Measurements from ENCODE around the gene PREP. TPM values are rescaled to one million over a fixed set of nuclear protein-coding genes. Genes with fewer than 3 reads are reported as not detected.

The PREP gene
- total RNA-seq, 2 experiments from 2014 or later: 46.4 to 46.9 TPM

DNA sequence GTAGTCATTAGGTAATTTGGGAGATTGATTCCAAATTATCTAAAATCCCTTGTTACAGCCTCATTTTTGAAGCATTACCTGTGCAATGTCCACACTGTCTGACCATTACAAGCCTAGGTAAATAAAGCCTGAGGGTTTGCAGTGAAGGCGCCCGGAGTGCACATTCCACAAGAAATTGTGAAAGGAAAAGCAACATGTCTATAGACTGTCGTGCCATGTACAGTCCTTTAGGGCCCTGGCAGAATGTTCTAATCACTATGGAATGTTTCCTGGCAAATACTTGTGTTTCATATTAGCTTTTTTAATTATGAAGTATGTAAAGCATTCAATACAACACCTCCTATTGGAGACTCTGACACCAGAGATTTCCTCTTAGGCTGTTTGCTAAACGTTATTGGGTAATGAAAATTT, 28.9 kb downstream of the PREP start:
- intact Hi-C loops (cut with micrococcal nuclease): no loop called here
- Mint-ChIP-seq H3K27me3 (no peaks in the 10 kb centered on the region), H3K4me3 (no peak overlapping the region), H3K36me3 (ENCODE audit: low read depth) (peaks cover 36% of the 10 kb centered on the region), H3K27ac (no peak overlapping the region), H3K4me1 (ENCODE audit: low read depth) (peaks cover 8% of the 10 kb centered on the region), H3K9me3 (no peaks in the 10 kb centered on the region)
- TF ChIP-seq, protein P1, sequence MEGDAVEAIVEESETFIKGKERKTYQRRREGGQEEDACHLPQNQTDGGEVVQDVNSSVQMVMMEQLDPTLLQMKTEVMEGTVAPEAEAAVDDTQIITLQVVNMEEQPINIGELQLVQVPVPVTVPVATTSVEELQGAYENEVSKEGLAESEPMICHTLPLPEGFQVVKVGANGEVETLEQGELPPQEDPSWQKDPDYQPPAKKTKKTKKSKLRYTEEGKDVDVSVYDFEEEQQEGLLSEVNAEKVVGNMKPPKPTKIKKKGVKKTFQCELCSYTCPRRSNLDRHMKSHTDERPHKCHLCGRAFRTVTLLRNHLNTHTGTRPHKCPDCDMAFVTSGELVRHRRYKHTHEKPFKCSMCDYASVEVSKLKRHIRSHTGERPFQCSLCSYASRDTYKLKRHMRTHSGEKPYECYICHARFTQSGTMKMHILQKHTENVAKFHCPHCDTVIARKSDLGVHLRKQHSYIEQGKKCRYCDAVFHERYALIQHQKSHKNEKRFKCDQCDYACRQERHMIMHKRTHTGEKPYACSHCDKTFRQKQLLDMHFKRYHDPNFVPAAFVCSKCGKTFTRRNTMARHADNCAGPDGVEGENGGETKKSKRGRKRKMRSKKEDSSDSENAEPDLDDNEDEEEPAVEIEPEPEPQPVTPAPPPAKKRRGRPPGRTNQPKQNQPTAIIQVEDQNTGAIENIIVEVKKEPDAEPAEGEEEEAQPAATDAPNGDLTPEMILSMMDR (IDR thresholded peaks at IDR 0.05): no peak
- no peak for ATAC-seq
- DNase-seq: no peak
- CTCF ChIA-PET: interaction anchor here (1.4 kb wide), 2 partner anchors 10 to 29 kb away, joined by 4 read pairs; partner anchors contain the start of gene PREP
- POLR2A ChIA-PET: interaction anchor here (1.1 kb wide), 1 partner anchor 27 kb away, joined by 3 read pairs; no protein-coding TSS in a partner anchor

DNA sequence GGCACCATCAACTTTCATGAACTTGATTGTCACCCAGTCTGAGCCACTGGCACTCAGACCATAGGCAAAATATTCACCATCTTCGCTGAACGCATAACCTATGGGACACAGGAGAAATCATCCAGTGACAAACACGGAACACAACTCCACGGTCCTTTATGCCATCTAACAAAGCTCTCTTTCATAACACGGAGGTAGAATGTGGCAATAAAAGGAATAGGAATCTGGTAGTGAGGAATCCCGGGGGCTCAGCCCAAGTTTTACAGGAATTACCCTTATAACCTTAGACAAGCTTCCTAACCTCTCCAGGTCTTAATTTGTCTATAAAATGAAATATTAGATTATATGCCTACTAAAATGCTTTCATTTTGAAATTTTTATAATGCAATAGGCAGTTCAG, 29.4 kb downstream of the PREP start:
- H3K9me3 Mint-ChIP-seq: no peaks in the 10 kb centered on the region
- H3K4me3 Mint-ChIP-seq: no peak overlapping the region
- ATAC-seq (no peak), DNase-seq (no peak)
- ChIA-PET POLR2A (interaction anchor here (1.1 to 1.2 kb wide), 2 partner anchors 13 to 28 kb away, joined by 3 to 5 read pairs; no protein-coding TSS in a partner anchor), CTCF (interaction anchor here (1.4 kb wide), 2 partner anchors 10 to 29 kb away, joined by 4 read pairs; partner anchors contain the start of gene PREP)
- TF ChIP-seq, protein P1 (IDR thresholded peaks at IDR 0.05): no peak
- no peak overlapping the region for H3K27ac Mint-ChIP-seq
- no peaks in the 10 kb centered on the region for H3K27me3 Mint-ChIP-seq
- H3K4me1 Mint-ChIP-seq (ENCODE audit: low read depth): peaks cover 3% of the 10 kb centered on the region
- intact Hi-C loops (cut with micrococcal nuclease): no loop called here
- peaks cover 39% of the 10 kb centered on the region for H3K36me3 Mint-ChIP-seq (ENCODE audit: low read depth)

DNA sequence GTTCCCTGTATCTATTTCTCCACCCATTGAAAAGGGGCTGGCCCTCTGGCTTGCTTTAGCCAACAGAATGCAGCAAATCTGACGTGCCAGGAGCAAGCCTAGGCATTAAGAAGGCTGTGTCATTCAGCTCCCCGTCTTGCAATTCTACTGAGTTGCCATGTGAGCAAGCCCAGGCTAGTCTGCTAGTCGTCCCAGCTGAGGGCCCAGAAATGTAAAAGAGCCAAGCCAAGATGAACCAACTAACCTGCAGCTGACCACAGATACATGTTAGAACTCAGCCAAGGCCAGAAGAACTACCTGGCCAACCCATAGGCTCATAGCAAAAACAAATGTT, 30.1 kb downstream of the PREP start:
- no peaks in the 10 kb centered on the region for H3K9me3 Mint-ChIP-seq
- intact Hi-C loops (cut with micrococcal nuclease): no loop called here
- CTCF ChIA-PET: interaction anchor here (1.4 to 1.8 kb wide), 2 partner anchors 11 to 30 kb away, joined by 4 to 5 read pairs; partner anchors contain the start of gene PREP
- ATAC-seq (no peak), DNase-seq (no peak)
- no peaks in the 10 kb centered on the region for H3K27me3 Mint-ChIP-seq
- H3K4me1 Mint-ChIP-seq (ENCODE audit: low read depth): peaks cover 3% of the 10 kb centered on the region
- H3K27ac Mint-ChIP-seq: no peak overlapping the region
- TF ChIP-seq, protein P1 (IDR thresholded peaks at IDR 0.05): no peak
- H3K36me3 Mint-ChIP-seq (ENCODE audit: low read depth): peaks cover 43% of the 10 kb centered on the region
- POLR2A ChIA-PET: interaction anchor here (1.1 to 1.2 kb wide), 2 partner anchors 14 to 28 kb away, joined by 3 to 5 read pairs; no protein-coding TSS in a partner anchor
- no peak overlapping the region for H3K4me3 Mint-ChIP-seq

DNA sequence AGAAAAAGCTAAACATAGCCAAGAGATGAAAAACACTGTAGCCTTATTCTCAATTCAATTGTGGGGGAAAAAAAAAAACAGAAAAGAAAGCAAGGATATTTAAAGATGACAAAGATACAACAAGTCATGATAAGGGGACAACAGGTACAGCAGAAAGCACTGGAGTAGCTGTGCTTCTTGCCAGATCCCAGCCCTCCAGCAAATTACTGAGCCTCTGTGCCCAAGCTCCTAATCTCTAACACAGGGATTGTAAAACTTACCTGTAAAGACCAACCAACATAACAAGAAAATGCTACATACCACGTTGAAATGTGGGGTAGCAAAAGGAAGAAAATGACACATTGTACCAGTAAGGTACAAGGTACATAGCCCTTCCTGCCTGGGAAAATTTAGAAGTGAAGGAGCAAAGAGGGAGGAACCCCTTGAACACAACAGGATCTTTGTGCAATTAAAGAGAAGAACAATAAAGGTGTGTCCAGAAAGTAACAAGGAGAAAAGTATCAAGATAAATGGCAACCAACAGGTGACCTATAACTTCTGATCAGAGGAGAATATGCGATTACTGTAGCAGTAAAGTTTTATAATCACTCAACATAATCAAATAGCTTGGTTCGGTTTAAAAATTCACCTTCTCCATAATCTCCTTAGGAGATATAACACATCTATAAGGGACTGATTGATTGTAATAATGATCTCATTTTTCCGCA, 30.6 kb downstream of the PREP start:
- peaks cover 40% of the 10 kb centered on the region for H3K36me3 Mint-ChIP-seq (ENCODE audit: low read depth)
- H3K4me1 Mint-ChIP-seq (ENCODE audit: low read depth): peaks cover 2% of the 10 kb centered on the region
- DNase-seq: no peak
- no peak overlapping the region for H3K4me3 Mint-ChIP-seq
- POLR2A ChIA-PET: interaction anchor here (0.6 to 1.2 kb wide), 2 partner anchors 10 to 14 kb away, joined by 3 to 5 read pairs; no protein-coding TSS in a partner anchor
- no peak overlapping the region for H3K27ac Mint-ChIP-seq
- no peaks in the 10 kb centered on the region for H3K27me3 Mint-ChIP-seq
- no peaks in the 10 kb centered on the region for H3K9me3 Mint-ChIP-seq
- TF ChIP-seq, protein P1 (IDR thresholded peaks at IDR 0.05): no peak
- ATAC-seq: no peak
- intact Hi-C loops (cut with micrococcal nuclease): no loop called here
- CTCF ChIA-PET: interaction anchor here (1.1 to 1.8 kb wide), 2 partner anchors 10 to 31 kb away, joined by 4 to 5 read pairs; partner anchors contain the start of gene PREP

DNA sequence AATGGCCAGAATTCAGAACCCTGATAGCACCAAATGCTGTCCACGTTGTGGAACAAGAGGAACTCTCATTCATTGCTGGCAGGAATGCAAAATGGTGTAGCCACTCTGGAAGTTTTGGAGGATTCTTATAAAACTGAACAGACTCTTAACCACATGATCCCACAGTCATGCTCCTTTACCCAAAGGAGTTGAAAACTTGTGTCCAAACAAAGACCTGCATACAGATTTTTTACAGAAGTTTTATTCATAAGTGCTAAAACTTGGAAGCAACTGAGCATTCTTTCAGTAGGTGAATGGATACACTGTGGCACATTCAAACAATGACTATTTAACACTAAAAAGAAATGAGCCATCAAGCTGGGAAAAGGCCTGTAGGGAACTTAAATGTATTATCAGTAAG, 32.5 kb downstream of the PREP start:
- peaks cover 2% of the 10 kb centered on the region for H3K4me1 Mint-ChIP-seq (ENCODE audit: low read depth)
- H3K9me3 Mint-ChIP-seq: no peaks in the 10 kb centered on the region
- no peaks in the 10 kb centered on the region for H3K27me3 Mint-ChIP-seq
- ATAC-seq (no peak), DNase-seq (no peak)
- CTCF ChIA-PET: no interaction called here
- H3K36me3 Mint-ChIP-seq (ENCODE audit: low read depth): peaks cover 48% of the 10 kb centered on the region
- POLR2A ChIA-PET: no interaction called here
- intact Hi-C loops (cut with micrococcal nuclease): no loop called here
- no peak overlapping the region for H3K27ac Mint-ChIP-seq
- no peak overlapping the region for H3K4me3 Mint-ChIP-seq
- TF ChIP-seq, protein P1 (IDR thresholded peaks at IDR 0.05): no peak
